DMS153 (cell line): Measurements from ENCODE around the gene FRAS1.

Experiments used
- DNase-seq: peaks from one replicate; lab custom pipeline; 2025; lab: John Stamatoyannopoulos, UW

The FRAS1 gene

GRCh38 chr4:78584863-78585547 is 527.9 kb downstream of the FRAS1 start:
- DNase-seq = no peak

- no peak for DNase-seq
These were observed 528.5 kb downstream of the FRAS1 start for GRCh38 chr4:78585633-78586032.

GRCh38 chr4:78588894-78589545 is 531.9 kb downstream of the FRAS1 start:
- DNase-seq = no peak

- DNase-seq = no peak
These were observed 534.3 kb downstream of the FRAS1 start for GRCh38 chr4:78591404-78591803.

- DNase-seq = no peak
These were observed 535.1 kb downstream of the FRAS1 start for GRCh38 chr4:78592088-78592783.
